Keratinocyte (primary cell): ENCODE measurements around the gene TSHR. TPM values are rescaled to one million over a fixed set of nuclear protein-coding genes. Genes with fewer than 3 reads are reported as not detected.
A peak's percentile ranks its signal among the peaks of the same experiment; 100 is the strongest.

Source experiments
- DNase-seq: peaks from one replicate; pipeline ENCODE4 v3.0.0-alpha.2; 2011; ENCODE audit warnings: low read depth, missing footprints, low spot score
- FAIRE-seq: peaks from 2 replicates; lab custom pipeline; 2011; peaks lifted over from hg19 to GRCh38; lab: Jason Lieb, UNC
- H2AFZ ChIP-seq: 2 replicates; pipeline ENCODE4 v1.6.0; 2012; ENCODE audit warnings: low read length, control low read depth, inconsistent platforms; ENCODE audit not compliant: control insufficient read depth
- H3K27ac ChIP-seq: 2 replicates; pipeline ENCODE4 v1.5.1; 2011; ENCODE audit warnings: low read length; ENCODE audit not compliant: control insufficient read depth, insufficient read depth
- H3K27me3 ChIP-seq: 3 replicates; pipeline ENCODE4 v1.6.0; 2011; ENCODE audit warnings: low read length; ENCODE audit not compliant: control insufficient read depth, insufficient read depth; ENCODE audit errors: extremely low read depth
- H3K36me3 ChIP-seq, 2 experiments: 2 replicates in 1 of 2; 3 replicates in 1 of 2; pipeline ENCODE4 v1.5.1; 2011; ENCODE audit warnings: low read length in 2 of 2, mild to moderate bottlenecking in 1 of 2; ENCODE audit not compliant: control insufficient read depth in 2 of 2, insufficient read depth in 2 of 2; ENCODE audit errors: extremely low read depth in 1 of 2
- H3K4me1 ChIP-seq: 3 replicates; pipeline ENCODE4 v1.5.1; 2011; ENCODE audit warnings: low read length; ENCODE audit not compliant: control insufficient read depth, insufficient read depth; ENCODE audit errors: extremely low read depth
- H3K4me2 ChIP-seq: 3 replicates; pipeline ENCODE4 v1.6.0; 2011; ENCODE audit warnings: low read depth, low read length; ENCODE audit not compliant: control insufficient read depth, insufficient read depth; ENCODE audit errors: extremely low read depth
- H3K4me3 ChIP-seq, 3 experiments: fragments of 200-600 bp in 1 of 3; sonication (generic) in 1 of 3; 2 replicates in 2 of 3; 3 replicates in 1 of 3; pipeline ENCODE4 v1.5.1; 2011 to 2016; ENCODE audit warnings: low read length in 3 of 3, mild to moderate bottlenecking in 3 of 3, control low read depth in 2 of 3, inconsistent platforms in 1 of 3, low read depth in 1 of 3, mixed read lengths in 1 of 3, mixed run types in 1 of 3, moderate library complexity in 1 of 3; ENCODE audit not compliant: control insufficient read depth in 2 of 3, insufficient read depth in 2 of 3; ENCODE audit errors: extremely low read depth in 1 of 3
- H3K79me2 ChIP-seq: 2 replicates; pipeline ENCODE4 v1.6.0; 2012; ENCODE audit warnings: low read length; ENCODE audit not compliant: control insufficient read depth, insufficient read depth
- H3K9ac ChIP-seq: 3 replicates; pipeline ENCODE4 v1.6.0; 2011; ENCODE audit warnings: low read length; ENCODE audit not compliant: control insufficient read depth, insufficient read depth; ENCODE audit errors: extremely low read depth
- H3K9me1 ChIP-seq: 3 replicates; pipeline ENCODE4 v1.6.0; 2011; ENCODE audit warnings: low read length; ENCODE audit not compliant: control insufficient read depth, insufficient read depth; ENCODE audit errors: extremely low read depth
- H3K9me3 ChIP-seq: 2 replicates; pipeline ENCODE4 v1.5.1; 2012; ENCODE audit warnings: low read depth, low read length; ENCODE audit not compliant: control insufficient read depth
- H4K20me1 ChIP-seq: 3 replicates; pipeline ENCODE4 v1.6.0; 2011; ENCODE audit warnings: low read length; ENCODE audit not compliant: control insufficient read depth, insufficient read depth; ENCODE audit errors: extremely low read depth
- EZH2 ChIP-seq: IDR thresholded peaks from one replicate; pipeline ENCODE4 v1.6.1; 2012; ENCODE audit warnings: inconsistent platforms, mild to moderate bottlenecking, low read length, moderate library complexity
- dilution Hi-C: fragments of 300-500 bp; cut with MboI; formaldehyde crosslinking; loops from one replicate; pipeline ENCODE4 v1.7.0; 2020; ENCODE audit warnings: low sequenced_read_pairs; ENCODE audit not compliant: extremely low pct_ligation_motif_present
- polyA plus RNA-seq, 5 experiments: library from polyadenylated mRNA; depleted of rRNA in 3 of 5; stranded (reverse) in 3 of 5; stranded (forward) in 1 of 5; unstranded in 1 of 5; fragments of >200 nt; gene quantifications; 1 replicate in 1 of 5; 2 replicates in 3 of 5; 3 replicates in 1 of 5; pipeline versions ENCODE4 v1.2.1 to v1.2.3, GENCODE V29; 2011 to 2012; ENCODE audit warnings: missing spikeins in 2 of 5, low read depth in 1 of 5, low replicate concordance in 1 of 5
- TF ChIP-seq, protein P1 (sequence below), 3 experiments: IDR thresholded peaks in 1 of 3; conservative IDR thresholded peaks in 1 of 3; optimal IDR thresholded peaks in 1 of 3; 2 replicates in 2 of 3; 3 replicates in 1 of 3; pipeline versions ENCODE3 to v1.5.1; 2011; ENCODE audit warnings: low read length in 3 of 3, mild to moderate bottlenecking in 3 of 3, moderate library complexity in 2 of 3, control low read depth in 1 of 3, inconsistent platforms in 1 of 3; ENCODE audit not compliant: insufficient read depth in 2 of 3; ENCODE audit errors: extremely low read depth in 1 of 3

TSHR gene
- polyA plus RNA-seq, 1 donor (not counting 4 experiments of a cell fraction or from before 2014, with no cell fraction given): 0.03 TPM

DNA sequence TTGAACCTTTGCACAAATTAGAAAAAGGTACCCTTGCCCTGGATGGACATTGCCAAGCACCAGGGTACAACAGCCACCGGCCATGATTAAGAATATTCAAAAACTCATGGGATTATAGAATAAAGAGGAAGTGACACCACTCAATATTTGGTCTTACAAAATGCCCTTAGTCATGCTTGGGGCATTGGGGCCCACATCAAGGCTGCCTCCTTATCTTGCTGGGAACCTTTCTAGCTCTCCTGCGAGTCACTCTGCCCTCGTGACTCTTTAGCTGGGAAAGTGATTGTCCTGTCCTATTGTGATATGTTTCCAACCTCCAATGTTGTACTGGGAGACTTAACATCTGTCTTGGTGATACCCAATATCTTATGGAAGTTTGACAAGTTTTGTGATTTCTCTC lies 207.5 kb downstream of the TSHR start:
- Histone ChIP-seq H3K4me2 (no peak overlapping the region), H3K27me3 (no peaks in the 10 kb centered on the region), H3K4me1 (no peaks in the 10 kb centered on the region), H3K27ac (no peak overlapping the region), H2AFZ (no peak overlapping the region), H4K20me1 (no peaks in the 10 kb centered on the region), H3K9ac (no peak overlapping the region), H3K4me3 (no peak overlapping the region), H3K9me3 (no peaks in the 10 kb centered on the region), H3K79me2 (no peaks in the 10 kb centered on the region), H3K9me1 (no peaks in the 10 kb centered on the region), H3K36me3 (no peaks in the 10 kb centered on the region)
- no peak for DNase-seq
- FAIRE-seq: no peak
- dilution Hi-C loops: no loop called here
- TF ChIP-seq, protein P1, sequence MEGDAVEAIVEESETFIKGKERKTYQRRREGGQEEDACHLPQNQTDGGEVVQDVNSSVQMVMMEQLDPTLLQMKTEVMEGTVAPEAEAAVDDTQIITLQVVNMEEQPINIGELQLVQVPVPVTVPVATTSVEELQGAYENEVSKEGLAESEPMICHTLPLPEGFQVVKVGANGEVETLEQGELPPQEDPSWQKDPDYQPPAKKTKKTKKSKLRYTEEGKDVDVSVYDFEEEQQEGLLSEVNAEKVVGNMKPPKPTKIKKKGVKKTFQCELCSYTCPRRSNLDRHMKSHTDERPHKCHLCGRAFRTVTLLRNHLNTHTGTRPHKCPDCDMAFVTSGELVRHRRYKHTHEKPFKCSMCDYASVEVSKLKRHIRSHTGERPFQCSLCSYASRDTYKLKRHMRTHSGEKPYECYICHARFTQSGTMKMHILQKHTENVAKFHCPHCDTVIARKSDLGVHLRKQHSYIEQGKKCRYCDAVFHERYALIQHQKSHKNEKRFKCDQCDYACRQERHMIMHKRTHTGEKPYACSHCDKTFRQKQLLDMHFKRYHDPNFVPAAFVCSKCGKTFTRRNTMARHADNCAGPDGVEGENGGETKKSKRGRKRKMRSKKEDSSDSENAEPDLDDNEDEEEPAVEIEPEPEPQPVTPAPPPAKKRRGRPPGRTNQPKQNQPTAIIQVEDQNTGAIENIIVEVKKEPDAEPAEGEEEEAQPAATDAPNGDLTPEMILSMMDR (optimal IDR thresholded peaks at IDR 0.05 in 1 of 3, IDR thresholded peaks at IDR 0.05 in 1 of 3, conservative IDR thresholded peaks at IDR 0.05 in 1 of 3; ENCODE audit: extremely low read depth in 1 of 3, insufficient read depth in 2 of 3, low read length in 3 of 3): no peak
- TF ChIP-seq EZH2: no peak

DNA sequence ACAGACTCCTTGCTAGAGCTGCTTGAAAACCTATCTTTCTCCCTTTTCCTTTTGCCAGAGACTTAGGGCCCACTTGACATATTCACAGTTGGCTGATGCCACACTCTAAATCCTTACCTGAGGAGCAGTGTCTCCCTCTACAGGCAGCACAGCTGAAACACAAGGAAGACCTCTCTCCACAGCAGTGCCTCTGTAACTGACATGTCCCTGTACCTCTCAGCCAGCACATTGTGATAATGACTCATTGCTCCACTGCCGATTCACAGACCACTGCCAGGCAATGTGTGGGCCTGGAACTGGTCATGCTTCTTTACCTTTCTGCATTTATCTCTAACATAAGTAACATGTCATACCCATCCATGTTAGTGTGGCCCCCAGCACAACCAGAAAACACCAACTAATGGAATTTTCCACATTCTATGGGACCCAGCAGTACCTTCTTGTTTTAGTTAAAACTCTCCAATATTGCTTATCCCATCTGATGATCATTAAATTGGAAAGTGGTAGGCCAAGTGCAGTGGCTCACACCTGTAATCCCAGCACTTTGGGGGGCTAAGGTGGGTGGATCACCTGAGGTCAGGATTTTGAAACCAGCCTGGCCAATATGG lies 208.8 kb downstream of the TSHR start:
- no peak overlapping the region for H3K9ac ChIP-seq
- dilution Hi-C loops: no loop called here
- FAIRE-seq (peak; percentile 91), DNase-seq (peak; percentile 45)
- H3K4me3 ChIP-seq: no peak overlapping the region
- no peak for TF ChIP-seq EZH2
- TF ChIP-seq, protein P1 (optimal IDR thresholded peaks at IDR 0.05 in 1 of 3, IDR thresholded peaks at IDR 0.05 in 1 of 3, conservative IDR thresholded peaks at IDR 0.05 in 1 of 3; ENCODE audit: extremely low read depth in 1 of 3, insufficient read depth in 2 of 3, low read length in 3 of 3): peak; percentile 82 to 97 (median 95)
- H3K9me3 ChIP-seq: no peaks in the 10 kb centered on the region
- H2AFZ ChIP-seq: no peak overlapping the region
- H3K4me1 ChIP-seq: peaks cover 1% of the 10 kb centered on the region
- H3K9me1 ChIP-seq: no peaks in the 10 kb centered on the region
- H3K27ac ChIP-seq: no peak overlapping the region
- no peaks in the 10 kb centered on the region for H4K20me1 ChIP-seq
- H3K79me2 ChIP-seq: no peaks in the 10 kb centered on the region
- no peak overlapping the region for H3K4me2 ChIP-seq
- no peaks in the 10 kb centered on the region for H3K36me3 ChIP-seq
- H3K27me3 ChIP-seq: no peaks in the 10 kb centered on the region
